HEK293T (cell line): Measurements from ENCODE around the gene S100A16.

Experiments
- CTBP1 ChIP-seq: fragments of 450-650 bp; IDR thresholded peaks from 2 replicates; pipeline ENCODE4 v1.6.1; 2016; ENCODE audit warnings: borderline replicate concordance
- FOXK2 ChIP-seq: fragments of 450-650 bp; IDR thresholded peaks from 2 replicates; pipeline ENCODE4 v1.6.1; 2016; ENCODE audit warnings: mild to moderate bottlenecking
- FOXM1 ChIP-seq: fragments of 450-650 bp; IDR thresholded peaks from 2 replicates; pipeline ENCODE4 v1.6.1; 2017; ENCODE audit warnings: mild to moderate bottlenecking, borderline replicate concordance
- HDGF ChIP-seq: fragments of 450-650 bp; IDR thresholded peaks from 2 replicates; pipeline ENCODE4 v1.6.1; 2017; ENCODE audit warnings: antibody characterized with exemption, borderline replicate concordance
- L3MBTL2 ChIP-seq: fragments of 450-650 bp; conservative IDR thresholded peaks from 2 replicates; pipeline ENCODE4 v1.6.1; 2016; ENCODE audit warnings: mild to moderate bottlenecking
- SP1 ChIP-seq: fragments of 450-650 bp; IDR thresholded peaks from 2 replicates; pipeline ENCODE4 v1.6.1; 2017
- TARDBP ChIP-seq: fragments of 450-650 bp; IDR thresholded peaks from 2 replicates; pipeline ENCODE4 v1.6.1; 2016

- TF ChIP-seq FOXM1 (no peak), SP1 (no peak), L3MBTL2 (no peak), FOXK2 (no peak), TARDBP (no peak), CTBP1 (no peak), HDGF (no peak)
These were observed 469 bp upstream of the S100A16 start for GRCh38 chr1:153613406-153613805.
